HCT116 (cell line): ENCODE measurements around the gene ZNF417.

Experiments
- CBX3 ChIP-seq: IDR thresholded peaks from 2 replicates; pipeline ENCODE4 v1.6.1; 2012; ENCODE audit warnings: low read depth
- CEBPB ChIP-seq: IDR thresholded peaks from 2 replicates; pipeline ENCODE4 v1.6.1; 2012; ENCODE audit warnings: low read depth
- EGR1 ChIP-seq: IDR thresholded peaks from 2 replicates; pipeline ENCODE4 v1.6.1; 2012; ENCODE audit warnings: low read depth
- ELF1 ChIP-seq: IDR thresholded peaks from 2 replicates; pipeline ENCODE4 v1.6.1; 2012; ENCODE audit warnings: low read depth, borderline replicate concordance
- EZH2phosphoT487 ChIP-seq: fragments of 200-600 bp; IDR thresholded peaks from 2 replicates; pipeline ENCODE4 v1.6.1; 2018; ENCODE audit warnings: antibody characterized with exemption, borderline replicate concordance
- POLR2A ChIP-seq: IDR thresholded peaks from 2 replicates; pipeline ENCODE4 v1.7.0; 2011; ENCODE audit warnings: borderline replicate concordance; ENCODE audit not compliant: insufficient read depth, insufficient read length; ENCODE audit errors: extremely low read depth
- POLR2AphosphoS5 ChIP-seq: IDR thresholded peaks from 2 replicates; pipeline ENCODE4 v1.6.1; 2011; ENCODE audit warnings: mild to moderate bottlenecking, low read depth, low read length, moderate library complexity
- SIN3A ChIP-seq: IDR thresholded peaks from 2 replicates; pipeline ENCODE4 v1.6.1; 2012; ENCODE audit warnings: low read depth
- YY1 ChIP-seq: IDR thresholded peaks from 2 replicates; pipeline ENCODE4 v1.6.1; 2011; ENCODE audit warnings: low read length, low read depth, moderate library complexity, mild to moderate bottlenecking; ENCODE audit not compliant: insufficient replicate concordance; ENCODE audit errors: extremely low read depth
- ZNF274 ChIP-seq: fragments of 200-500 bp; sonication (Bioruptor generic); IDR thresholded peaks from 2 replicates; pipeline ENCODE4 v1.6.1; 2014; ENCODE audit warnings: mild to moderate bottlenecking, low read depth, low read length, inconsistent platforms
- TF ChIP-seq, protein P1 (sequence below), 3 experiments: fragments of 200-600 bp in 1 of 3; sonication (generic) in 1 of 3; IDR thresholded peaks in 2 of 3; conservative IDR thresholded peaks in 1 of 3; 2 replicates each; pipeline ENCODE4 v1.5.1; 2012 to 2017; ENCODE audit warnings: low read depth in 2 of 3, low read length in 2 of 3, antibody characterized with exemption in 1 of 3, borderline replicate concordance in 1 of 3, control low read depth in 1 of 3, mild to moderate bottlenecking in 1 of 3, mixed read lengths in 1 of 3, mixed run types in 1 of 3, moderate library complexity in 1 of 3; ENCODE audit not compliant: insufficient read depth in 1 of 3

DNA sequence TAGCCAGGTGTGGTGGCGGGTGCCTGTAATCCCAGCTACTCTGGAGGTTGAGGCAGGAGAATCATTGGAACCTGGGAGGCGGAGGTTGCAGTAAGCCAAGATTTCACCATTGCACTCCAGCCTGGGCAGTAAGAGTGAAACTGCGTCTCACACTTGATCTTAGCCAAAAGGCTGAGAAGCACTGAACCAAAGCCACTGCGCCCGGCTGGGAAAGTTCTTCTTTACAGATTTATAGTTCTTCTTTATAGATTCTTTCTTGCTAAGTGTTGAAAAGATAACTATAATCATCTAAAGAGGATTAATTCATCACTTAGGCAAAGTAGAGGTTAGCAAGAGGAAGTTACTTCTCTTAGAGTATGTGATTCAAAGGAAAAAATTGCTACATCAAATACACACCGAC is 11.1 kb downstream of the ZNF417 start:
- no peak for TF ChIP-seq POLR2A
- TF ChIP-seq EZH2phosphoT487: no peak
- no peak for TF ChIP-seq SIN3A
- TF ChIP-seq, protein P1, sequence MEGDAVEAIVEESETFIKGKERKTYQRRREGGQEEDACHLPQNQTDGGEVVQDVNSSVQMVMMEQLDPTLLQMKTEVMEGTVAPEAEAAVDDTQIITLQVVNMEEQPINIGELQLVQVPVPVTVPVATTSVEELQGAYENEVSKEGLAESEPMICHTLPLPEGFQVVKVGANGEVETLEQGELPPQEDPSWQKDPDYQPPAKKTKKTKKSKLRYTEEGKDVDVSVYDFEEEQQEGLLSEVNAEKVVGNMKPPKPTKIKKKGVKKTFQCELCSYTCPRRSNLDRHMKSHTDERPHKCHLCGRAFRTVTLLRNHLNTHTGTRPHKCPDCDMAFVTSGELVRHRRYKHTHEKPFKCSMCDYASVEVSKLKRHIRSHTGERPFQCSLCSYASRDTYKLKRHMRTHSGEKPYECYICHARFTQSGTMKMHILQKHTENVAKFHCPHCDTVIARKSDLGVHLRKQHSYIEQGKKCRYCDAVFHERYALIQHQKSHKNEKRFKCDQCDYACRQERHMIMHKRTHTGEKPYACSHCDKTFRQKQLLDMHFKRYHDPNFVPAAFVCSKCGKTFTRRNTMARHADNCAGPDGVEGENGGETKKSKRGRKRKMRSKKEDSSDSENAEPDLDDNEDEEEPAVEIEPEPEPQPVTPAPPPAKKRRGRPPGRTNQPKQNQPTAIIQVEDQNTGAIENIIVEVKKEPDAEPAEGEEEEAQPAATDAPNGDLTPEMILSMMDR (IDR thresholded peaks at IDR 0.05 in 2 of 3, conservative IDR thresholded peaks at IDR 0.05 in 1 of 3; ENCODE audit: borderline replicate concordance in 1 of 3, insufficient read depth in 1 of 3, low read depth in 2 of 3, low read length in 2 of 3): no peak
- TF ChIP-seq ZNF274: no peak
- no peak for TF ChIP-seq ELF1
- no peak for TF ChIP-seq CEBPB
- no peak for TF ChIP-seq CBX3
- no peak for TF ChIP-seq POLR2AphosphoS5
- TF ChIP-seq YY1: no peak
- TF ChIP-seq EGR1: no peak
